CD14-positive monocyte (primary cell): ENCODE measurements around the gene SPAG16. TPM values are rescaled to one million over a fixed set of nuclear protein-coding genes. Genes with fewer than 3 reads are reported as not detected.

ENCODE experiments used
- DNase-seq, 3 donors: peaks; one replicate each; pipeline ENCODE4 v3.0.0-alpha.2; 2011 to 2022
- H2AFZ ChIP-seq: 2 replicates; pipeline ENCODE4 v1.6.0; 2012; ENCODE audit warnings: mild to moderate bottlenecking, low read depth, low read length, inconsistent platforms; ENCODE audit not compliant: insufficient read depth, poor library complexity, severe bottlenecking
- H3K27ac ChIP-seq, 2 donors: 1 replicate in 1 of 2; 2 replicates in 1 of 2; pipeline ENCODE4 v1.5.1; 2012 to 2013; ENCODE audit warnings: low read length in 2 of 2, control low read depth in 1 of 2, inconsistent platforms in 1 of 2, low read depth in 1 of 2, mild to moderate bottlenecking in 1 of 2
- H3K27me3 ChIP-seq, 2 donors: one replicate each; pipeline versions ENCODE4 v1.6.0 to v1.6.1; 2011 to 2013; ENCODE audit warnings: low read length in 2 of 2; ENCODE audit not compliant: control insufficient read depth in 2 of 2, insufficient read depth in 2 of 2
- H3K36me3 ChIP-seq, 2 donors: replicated peaks in 1 of 2; 1 replicate in 1 of 2; 2 replicates in 1 of 2; pipeline versions ENCODE4 v1.5.1 to v1.6.1; 2012 to 2013; ENCODE audit warnings: low read length in 2 of 2, control low read depth in 1 of 2, inconsistent platforms in 1 of 2, mild to moderate bottlenecking in 1 of 2; ENCODE audit not compliant: insufficient read depth in 2 of 2, control insufficient read depth in 1 of 2
- H3K4me1 ChIP-seq, 2 donors: 1 replicate in 1 of 2; 2 replicates in 1 of 2; pipeline versions ENCODE4 v1.5.1 to v1.6.1; 2012 to 2013; ENCODE audit warnings: low read length in 2 of 2, control low read depth in 1 of 2, inconsistent platforms in 1 of 2, mild to moderate bottlenecking in 1 of 2, moderate library complexity in 1 of 2; ENCODE audit not compliant: insufficient read depth in 2 of 2, control insufficient read depth in 1 of 2
- H3K4me2 ChIP-seq: replicated peaks from 2 replicates; pipeline ENCODE3; 2012; ENCODE audit warnings: low read length, moderate library complexity, mild to moderate bottlenecking; ENCODE audit not compliant: poor library complexity, severe bottlenecking; ENCODE audit errors: extremely low read depth
- H3K4me3 ChIP-seq, 3 experiments: fragments of 200-600 bp in 1 of 3; sonication (generic) in 1 of 3; replicated peaks in 1 of 3; 1 replicate in 2 of 3; 2 replicates in 1 of 3; pipeline ENCODE4 v1.5.1; 2011 to 2013; ENCODE audit warnings: low read length in 3 of 3, mild to moderate bottlenecking in 3 of 3, control low read depth in 2 of 3, low read depth in 2 of 3, inconsistent platforms in 1 of 3, moderate library complexity in 1 of 3
- H3K79me2 ChIP-seq: 2 replicates; pipeline ENCODE4 v1.6.0; 2012; ENCODE audit warnings: mild to moderate bottlenecking, control low read depth, inconsistent platforms, low read length, moderate library complexity; ENCODE audit not compliant: insufficient read depth
- H3K9ac ChIP-seq: 2 replicates; pipeline ENCODE4 v1.6.0; 2017; ENCODE audit warnings: low read length, mild to moderate bottlenecking; ENCODE audit not compliant: insufficient read depth, poor library complexity, severe bottlenecking
- H3K9me3 ChIP-seq, 2 donors: replicated peaks in 1 of 2; 1 replicate in 1 of 2; 2 replicates in 1 of 2; pipeline versions ENCODE4 v1.5.1 to v1.6.1; 2012 to 2013; ENCODE audit warnings: low read length in 2 of 2, control low read depth in 1 of 2; ENCODE audit not compliant: control insufficient read depth in 1 of 2, insufficient read depth in 1 of 2
- H4K20me1 ChIP-seq: 2 replicates; pipeline ENCODE4 v1.6.0; 2012; ENCODE audit warnings: mild to moderate bottlenecking, low read length, control low read depth, moderate library complexity; ENCODE audit not compliant: insufficient read depth
- H3K27ac Mint-ChIP-seq, 7 donors: one replicate each; pipeline ENCODE4 v1.8.0; 2020; ENCODE audit warnings: mild to moderate bottlenecking in 7 of 7, mixed read lengths in 7 of 7, moderate library complexity in 6 of 7, inconsistent platforms in 2 of 7
- H3K27me3 Mint-ChIP-seq, 3 donors: one replicate each; pipeline ENCODE4 v1.8.0; 2021 to 2022; ENCODE audit warnings: low read depth in 3 of 3, mild to moderate bottlenecking in 3 of 3, mixed read lengths in 3 of 3, moderate library complexity in 3 of 3, inconsistent platforms in 1 of 3
- H3K36me3 Mint-ChIP-seq, 2 donors: one replicate each; pipeline ENCODE4 v1.8.0; 2020; ENCODE audit warnings: mixed read lengths in 2 of 2, inconsistent platforms in 1 of 2, mild to moderate bottlenecking in 1 of 2
- H3K4me1 Mint-ChIP-seq: one replicate; pipeline ENCODE4 v1.8.0; 2020; ENCODE audit warnings: mild to moderate bottlenecking, mixed read lengths
- H3K4me3 Mint-ChIP-seq, 2 donors: one replicate each; pipeline ENCODE4 v1.8.0; 2020; ENCODE audit warnings: mild to moderate bottlenecking in 2 of 2, mixed read lengths in 2 of 2, moderate library complexity in 1 of 2
- H3K9me3 Mint-ChIP-seq, 7 donors: one replicate each; pipeline ENCODE4 v1.8.0; 2020 to 2022; ENCODE audit warnings: mixed read lengths in 7 of 7, mild to moderate bottlenecking in 6 of 7, moderate library complexity in 6 of 7, inconsistent platforms in 2 of 7
- CTCF ChIP-seq: fragments of 200-600 bp; IDR thresholded peaks from one replicate; pipeline ENCODE4 v1.8.0; 2022; ENCODE audit warnings: antibody characterized with exemption, mild to moderate bottlenecking
- whole genome bisulfite sequencing: methylation state at CpG from one replicate; pipeline ENCODE4 v1.1.5; 2013; ENCODE audit warnings: missing lambda C conversion rate; ENCODE audit not compliant: insufficient coverage; 5-methylcytosine and 5-hydroxymethylcytosine counted together
- intact Hi-C, 2 donors: fragments of 100-400 bp; cut with micrococcal nuclease; formaldehyde crosslinking; loops; one replicate each; pipeline versions ENCODE4 v1.15.0 to v1.15.1; 2023
- polyA plus RNA-seq, 3 donors: library from polyadenylated mRNA; depleted of rRNA in 1 of 3; unstranded in 2 of 3; stranded (reverse) in 1 of 3; fragments of 300-500 nt in 2 of 3; fragments of >200 nt in 1 of 3; fragmentation: Illumina TruSeq in 2 of 3; gene quantifications; 1 replicate in 2 of 3; 2 replicates in 1 of 3; pipeline ENCODE4 v1.2.3, GENCODE V29; 2012 to 2021

The SPAG16 gene
- polyA plus RNA-seq, 3 donors = 0.12 to 0.30 TPM; not detected in 1

- no peaks in the 10 kb centered on the region for H3K79me2 ChIP-seq
- no peaks in the 10 kb centered on the region for H4K20me1 ChIP-seq
- H3K27ac ChIP-seq = no peak overlapping the region
- Mint-ChIP-seq H3K9me3 (peaks cover 4 to 12% (median 7%) of the 10 kb centered on the region in 7 donors), H3K27me3 (peaks cover 0 to 2% (median 0%) of the 10 kb centered on the region in 3 donors), H3K4me1 (no peaks in the 10 kb centered on the region), H3K27ac (no peak overlapping the region), H3K36me3 (no peaks in the 10 kb centered on the region), H3K4me3 (no peak overlapping the region)
- H3K9me3 ChIP-seq = peaks cover 0 to 12% of the 10 kb centered on the region in 2 donors
- H3K9ac ChIP-seq = no peak overlapping the region
- intact Hi-C loops = no loop called here
- no peak overlapping the region for H3K4me2 ChIP-seq
- no peaks in the 10 kb centered on the region for H3K4me1 ChIP-seq
- 70% methylated on average over 2 of the region's 3 CpGs for WGBS
- H3K36me3 ChIP-seq = no peaks in the 10 kb centered on the region
- DNase-seq = no peak
- no peaks in the 10 kb centered on the region for H3K27me3 ChIP-seq
- no peak overlapping the region for H3K4me3 ChIP-seq
- no peak overlapping the region for H2AFZ ChIP-seq
- TF ChIP-seq CTCF = no peak
Observed at GRCh38 chr2:214203214-214203613, 919.0 kb downstream of the SPAG16 start.

GRCh38 chr2:214203744-214204289 lies 919.6 kb downstream of the SPAG16 start:
- Histone ChIP-seq H3K4me2 (no peak overlapping the region), H3K36me3 (no peaks in the 10 kb centered on the region), H3K79me2 (no peaks in the 10 kb centered on the region), H3K4me3 (no peak overlapping the region), H3K9me3 (peaks cover 0 to 12% of the 10 kb centered on the region in 2 donors), H3K4me1 (no peaks in the 10 kb centered on the region), H3K27me3 (no peaks in the 10 kb centered on the region), H2AFZ (no peak overlapping the region), H3K9ac (no peak overlapping the region), H4K20me1 (no peaks in the 10 kb centered on the region), H3K27ac (no peak overlapping the region)
- 79% methylated on average over 3 of the region's 5 CpGs for WGBS
- H3K4me3 Mint-ChIP-seq = no peak overlapping the region
- H3K4me1 Mint-ChIP-seq = no peaks in the 10 kb centered on the region
- DNase-seq = no peak
- H3K27me3 Mint-ChIP-seq = peaks cover 0 to 2% (median 0%) of the 10 kb centered on the region in 3 donors
- H3K9me3 Mint-ChIP-seq = peaks cover 4 to 12% (median 7%) of the 10 kb centered on the region in 7 donors
- H3K27ac Mint-ChIP-seq = peak overlapping the region in 1 of 7 donors; percentile 6
- no peaks in the 10 kb centered on the region for H3K36me3 Mint-ChIP-seq
- intact Hi-C loops = no loop called here
- no peak for TF ChIP-seq CTCF
